Measurements from ENCODE around the gene FNDC5.

- TF ChIP-seq CTCF (IDR thresholded peaks at IDR 0.05) (no peak), EZH2 (IDR thresholded peaks at IDR 0.05) (no peak), EZH2phosphoT487 (IDR thresholded peaks at IDR 0.05) (no peak)
Observed at GRCh38 chr1:32848354-32849063, 22.2 kb downstream of the FNDC5 start.
